Stimulated activated CD8-positive, alpha-beta memory T cell treated with anti-CD3 and anti-CD28 coated beads, Interleukin-12 subunit alpha, Interleukin-12 subunit beta, amount 100 ng/mL, for 4 hours (primary cell): Measurements from ENCODE around the gene NOL4L.

Experiments used
- DNase-seq: peaks from one replicate; pipeline ENCODE4 v3.0.0-alpha.2; 2020; ENCODE audit warnings: low read depth

Gene NOL4L

DNA sequence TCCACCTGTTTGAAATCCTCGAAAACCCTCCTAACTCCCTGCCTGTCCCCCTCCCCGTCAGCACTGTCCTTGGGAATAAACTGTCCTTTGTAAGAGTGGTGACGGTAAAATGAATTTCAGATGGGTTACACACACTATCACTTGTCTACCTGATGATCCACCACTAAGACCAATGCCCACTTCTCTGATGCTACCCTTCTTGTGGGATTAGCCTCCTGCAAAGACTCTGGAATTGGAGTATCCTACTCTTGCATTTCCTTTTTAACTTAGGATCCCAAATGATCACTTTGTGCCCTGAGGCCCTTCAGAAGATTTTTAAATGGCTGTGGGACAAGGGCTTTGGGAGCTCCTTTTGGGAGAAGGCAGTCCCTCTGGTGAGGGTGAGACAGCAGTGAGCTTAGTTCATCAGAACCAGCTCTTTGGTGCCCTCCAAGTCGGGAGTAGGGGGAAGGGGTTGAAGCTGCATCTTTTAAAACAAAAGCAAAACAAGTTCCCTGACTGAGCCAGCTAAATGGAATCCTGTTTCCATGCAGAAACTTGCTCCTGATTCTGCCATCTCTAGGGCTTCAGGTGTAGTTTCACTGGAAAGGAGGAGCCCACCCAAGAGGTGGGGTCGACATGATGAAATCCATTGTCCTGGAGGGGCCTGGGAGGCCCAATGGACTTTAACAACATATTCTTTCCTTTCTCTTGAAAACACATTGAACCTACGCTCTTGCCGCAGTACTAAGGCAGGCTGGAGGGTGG, 140.5 kb downstream of the NOL4L start:
- DNase-seq, result no peak

DNA sequence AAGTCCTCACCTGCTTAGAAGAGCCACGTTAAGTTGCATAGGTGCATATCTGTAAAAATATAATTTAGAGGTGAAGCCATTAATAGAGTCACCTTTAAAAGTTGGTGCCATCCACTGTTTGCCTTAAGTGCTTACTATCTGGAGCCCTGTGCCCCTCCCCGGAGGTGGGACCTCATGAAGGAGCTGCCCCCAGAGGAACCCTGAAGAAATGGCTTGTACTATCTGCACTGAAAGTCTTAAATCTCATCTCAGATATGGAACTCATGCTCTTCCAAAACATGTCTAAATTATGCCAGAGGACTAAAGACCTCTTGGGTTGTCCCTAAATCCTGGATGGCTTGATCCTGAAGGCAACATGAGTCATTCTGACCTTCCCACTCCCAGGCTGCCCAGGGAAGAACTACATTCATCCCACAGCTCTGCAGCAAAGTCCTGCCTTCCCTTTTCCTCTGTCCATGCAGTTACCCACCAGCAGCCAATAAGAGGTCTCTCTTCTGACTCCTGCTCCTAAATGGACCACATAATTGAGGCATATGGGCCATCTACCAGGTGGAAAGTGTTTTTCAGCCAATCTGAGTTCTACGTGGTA, 141.7 kb downstream of the NOL4L start:
- DNase-seq, result no peak

DNA sequence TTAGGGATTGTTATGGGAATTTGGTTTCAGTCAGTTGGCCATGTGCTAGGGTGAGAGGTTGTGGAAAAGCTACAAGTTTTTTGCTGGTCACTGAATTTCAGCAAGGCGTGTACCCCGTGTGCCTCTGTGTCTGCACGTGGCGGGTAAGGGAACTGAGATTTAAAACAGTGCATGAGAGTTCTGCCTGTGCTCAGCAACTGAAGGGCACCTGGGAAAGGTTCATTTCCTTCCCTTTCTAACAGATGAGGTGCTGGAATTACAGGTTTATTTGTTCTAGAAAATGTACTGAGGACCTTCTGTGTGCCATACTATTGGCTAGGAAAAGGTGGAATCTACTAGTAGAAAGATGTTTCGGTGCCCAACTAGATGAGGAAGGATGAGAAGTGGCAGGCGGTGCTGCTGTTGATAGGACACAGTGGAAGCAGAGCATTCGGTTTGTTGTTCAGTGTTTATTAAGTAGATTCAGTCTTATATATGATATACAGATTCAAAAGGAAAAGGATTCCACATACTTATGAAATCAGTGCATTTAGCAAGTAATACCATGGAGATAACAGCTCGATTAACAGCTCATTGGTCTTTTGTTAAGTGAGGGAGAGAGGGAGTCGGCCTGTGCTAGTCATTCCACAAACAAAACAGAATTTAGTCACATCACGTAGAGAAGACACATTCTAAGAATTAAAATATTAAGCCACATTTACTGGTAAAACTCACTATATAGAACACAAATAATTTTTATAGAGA, 142.3 kb downstream of the NOL4L start:
- DNase-seq, result no peak

DNA sequence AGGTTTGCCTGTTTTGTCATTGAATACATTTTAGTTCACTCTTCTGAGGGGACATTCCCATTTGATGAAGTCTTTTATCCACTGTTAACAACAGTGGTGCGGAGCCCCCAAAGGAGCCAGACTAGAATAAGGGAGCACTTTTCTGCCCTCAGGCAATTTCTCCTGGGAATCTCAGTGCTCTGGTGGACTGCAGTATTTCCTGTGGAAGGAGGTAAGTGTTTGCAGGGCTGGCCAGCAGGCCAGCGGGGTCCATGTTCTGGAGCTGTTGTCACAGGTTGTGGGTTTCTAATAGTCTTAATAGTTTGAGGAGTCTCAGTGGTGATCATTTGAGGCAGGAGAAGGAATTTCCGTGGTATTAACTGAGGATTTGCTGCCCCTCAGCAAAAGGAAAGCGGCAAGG, 143.5 kb downstream of the NOL4L start:
- DNase-seq, result no peak

DNA sequence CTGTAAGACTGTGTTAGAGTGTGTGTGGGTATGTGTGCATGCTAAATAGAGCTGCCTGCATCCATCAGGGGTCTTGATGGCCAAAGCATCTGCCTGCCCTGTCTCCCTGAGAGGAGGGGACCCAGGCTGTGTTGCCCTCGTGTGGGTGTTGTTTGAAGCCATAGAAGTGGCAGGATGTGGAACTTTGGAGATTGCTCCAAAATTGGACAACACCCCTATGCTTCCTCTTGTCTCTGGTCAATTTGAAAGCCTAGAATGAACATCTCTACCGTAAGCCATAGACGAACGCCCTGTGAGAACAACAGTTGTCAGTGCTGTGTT, 144.4 kb downstream of the NOL4L start:
- DNase-seq, result no peak

DNA sequence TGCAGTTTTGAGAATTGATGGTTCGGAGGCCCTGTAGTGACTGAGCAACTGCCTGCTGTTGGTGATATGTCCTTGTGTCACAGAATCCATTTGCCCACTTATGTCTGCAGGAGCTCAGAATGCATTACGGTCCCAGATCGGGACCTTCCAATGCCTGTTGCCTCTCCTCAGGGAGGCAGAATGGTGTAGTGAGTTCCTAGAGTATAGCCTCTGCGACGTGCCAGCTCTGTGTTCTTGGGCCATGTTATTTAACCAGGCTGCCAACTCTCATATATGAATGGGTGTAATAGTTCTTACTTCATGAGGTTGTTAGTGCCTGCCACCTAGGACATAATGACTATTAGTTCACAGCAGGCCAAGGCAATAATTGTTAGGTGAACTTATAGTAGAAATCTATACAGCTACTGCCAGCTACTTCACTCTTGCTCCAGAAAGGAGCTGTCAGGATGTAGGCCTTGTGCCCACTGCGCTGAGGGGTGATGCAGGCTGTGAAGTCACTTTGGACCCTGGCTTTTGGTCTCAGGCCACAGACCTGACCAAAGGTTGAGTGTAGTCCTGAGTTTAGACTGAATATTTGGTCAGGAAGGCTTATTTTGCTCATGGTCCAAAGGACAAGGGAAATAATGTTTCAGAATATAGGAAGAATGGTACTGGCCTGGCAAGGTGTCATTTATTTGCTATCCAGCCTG, 144.9 kb downstream of the NOL4L start:
- no peak for DNase-seq

DNA sequence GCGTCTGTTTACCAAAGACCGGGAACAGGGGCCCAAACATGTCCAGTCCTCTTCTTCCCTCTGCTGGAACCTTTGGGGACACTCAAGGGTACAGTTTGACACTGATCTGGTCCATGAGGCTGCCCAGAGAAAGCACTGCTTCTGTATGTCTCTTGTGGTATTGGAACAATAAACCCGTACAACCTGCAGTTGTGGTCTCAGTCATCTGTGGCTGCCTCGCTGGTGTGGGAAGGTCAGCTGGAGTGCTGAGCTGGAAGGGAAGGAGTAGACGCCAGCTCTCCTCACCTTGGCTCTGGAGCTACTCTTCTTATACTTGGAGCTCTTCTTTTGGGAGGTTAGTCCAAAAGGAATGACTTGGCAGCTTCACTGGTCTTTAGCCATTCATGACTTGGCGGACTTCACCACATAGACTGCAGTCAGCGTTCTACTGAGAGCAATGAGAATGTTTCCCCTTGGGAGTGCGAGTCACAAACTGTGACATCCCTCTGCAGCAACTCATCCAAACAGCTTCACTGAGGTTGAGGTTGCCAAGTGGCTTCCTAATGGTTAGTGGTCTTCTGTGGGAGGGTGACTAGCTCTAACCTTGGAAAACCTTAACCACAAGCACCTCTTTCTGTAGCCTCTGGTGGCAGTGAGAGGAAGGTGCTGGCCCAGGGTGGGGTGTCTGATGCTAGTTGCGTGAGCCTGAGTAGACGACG, 145.9 kb downstream of the NOL4L start:
- DNase-seq, result no peak

DNA sequence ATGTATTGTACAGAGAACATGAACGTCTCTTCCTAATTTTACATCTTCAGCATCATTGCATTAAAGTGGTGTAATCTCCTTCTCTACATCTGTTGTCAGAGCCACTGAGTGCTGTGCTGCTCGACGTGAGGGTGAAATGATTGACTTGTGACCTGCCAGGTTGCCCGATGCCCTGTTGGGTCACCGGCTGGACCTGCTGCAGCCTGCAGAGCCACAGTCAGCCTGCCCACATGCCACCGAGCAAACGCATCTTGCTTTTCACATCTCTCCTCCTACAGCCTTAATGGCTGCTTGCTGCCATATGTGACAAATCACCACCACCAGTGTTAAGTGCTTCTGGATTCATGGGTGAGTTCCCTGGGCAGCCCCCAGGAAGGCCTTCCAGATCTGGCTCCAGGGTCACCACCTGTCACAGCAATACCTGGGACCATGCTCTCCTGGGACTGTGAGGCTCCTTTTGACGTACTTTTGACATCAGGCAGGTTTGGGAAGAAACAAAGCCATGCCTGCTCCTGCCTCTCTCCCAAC, 146.7 kb downstream of the NOL4L start:
- DNase-seq, result no peak

DNA sequence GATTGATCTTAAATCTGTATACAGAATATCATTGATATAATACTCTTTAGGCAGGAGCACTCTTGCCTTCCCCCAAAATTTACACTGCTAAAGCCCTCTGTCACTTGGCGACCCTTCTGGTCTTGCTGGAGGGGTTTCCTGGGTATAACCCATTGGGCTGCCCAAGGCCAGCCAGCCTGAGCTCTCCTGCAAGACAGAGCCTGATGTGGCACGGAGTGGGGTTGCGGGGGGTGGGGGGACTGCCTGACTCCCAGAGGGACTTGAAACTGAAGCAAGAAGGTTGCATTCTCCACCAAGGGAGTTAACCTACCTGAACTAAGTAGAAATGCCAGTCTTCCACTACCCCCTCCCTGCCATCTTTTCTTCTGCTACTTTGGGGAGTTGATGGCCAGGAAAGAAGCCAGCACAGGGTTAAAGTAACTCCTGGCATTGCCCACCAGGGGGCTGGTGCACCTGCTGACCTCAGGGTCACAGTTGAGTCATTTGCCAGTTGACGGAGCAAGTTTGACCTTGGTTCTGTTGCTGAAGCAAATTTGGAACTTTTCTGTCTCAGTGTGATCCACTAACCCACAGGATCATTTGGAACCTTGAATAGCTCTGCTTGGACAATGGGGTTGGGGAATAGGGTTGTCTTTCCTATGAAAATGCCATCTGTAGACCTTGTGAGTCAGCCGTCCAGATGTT, 147.6 kb downstream of the NOL4L start:
- no peak for DNase-seq

DNA sequence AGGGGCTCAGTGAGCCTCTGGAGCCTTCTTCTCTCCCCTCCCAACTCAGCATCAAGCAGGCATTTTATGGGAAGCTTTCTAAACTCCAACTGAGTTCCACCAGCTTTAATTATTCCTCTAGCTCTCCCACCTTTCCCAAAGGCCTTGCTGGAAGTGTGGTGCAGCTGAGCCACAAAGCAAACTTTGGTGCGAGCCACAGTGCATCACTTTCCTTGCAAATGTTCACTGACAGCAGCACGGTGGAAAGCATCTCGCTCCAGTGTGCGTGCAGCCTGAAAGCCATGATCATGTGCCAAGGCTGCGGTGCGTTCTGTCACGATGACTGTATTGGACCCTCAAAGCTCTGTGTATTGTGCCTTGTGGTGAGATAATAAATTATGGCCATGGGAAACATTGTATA, 148.2 kb downstream of the NOL4L start:
- no peak for DNase-seq

DNA sequence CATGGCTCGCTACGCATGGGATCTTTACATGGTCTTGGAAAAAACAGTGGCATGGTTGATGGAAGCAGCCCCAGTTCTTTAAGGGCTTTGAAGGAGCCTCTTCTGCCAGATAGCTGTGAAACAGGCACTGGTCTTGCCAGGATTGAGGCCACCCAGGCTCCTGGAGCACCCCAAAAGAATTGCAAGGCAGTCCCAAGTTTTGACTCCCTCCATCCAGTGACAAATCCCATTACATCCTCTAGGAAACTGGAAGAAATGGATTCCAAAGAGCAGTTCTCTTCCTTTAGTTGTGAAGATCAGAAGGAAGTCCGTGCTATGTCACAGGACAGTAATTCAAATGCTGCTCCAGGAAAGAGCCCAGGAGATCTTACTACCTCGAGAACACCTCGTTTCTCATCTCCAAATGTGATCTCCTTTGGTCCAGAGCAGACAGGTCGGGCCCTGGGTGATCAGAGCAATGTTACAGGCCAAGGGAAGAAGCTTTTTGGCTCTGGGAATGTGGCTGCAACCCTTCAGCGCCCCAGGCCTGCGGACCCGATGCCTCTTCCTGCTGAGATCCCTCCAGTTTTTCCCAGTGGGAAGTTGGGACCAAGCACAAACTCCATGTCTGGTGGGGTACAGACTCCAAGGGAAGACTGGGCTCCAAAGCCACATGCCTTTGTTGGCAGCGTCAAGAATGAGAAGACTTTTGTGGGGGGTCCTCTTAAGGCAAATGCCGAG, 148.8 kb downstream of the NOL4L start:
- no peak for DNase-seq

DNA sequence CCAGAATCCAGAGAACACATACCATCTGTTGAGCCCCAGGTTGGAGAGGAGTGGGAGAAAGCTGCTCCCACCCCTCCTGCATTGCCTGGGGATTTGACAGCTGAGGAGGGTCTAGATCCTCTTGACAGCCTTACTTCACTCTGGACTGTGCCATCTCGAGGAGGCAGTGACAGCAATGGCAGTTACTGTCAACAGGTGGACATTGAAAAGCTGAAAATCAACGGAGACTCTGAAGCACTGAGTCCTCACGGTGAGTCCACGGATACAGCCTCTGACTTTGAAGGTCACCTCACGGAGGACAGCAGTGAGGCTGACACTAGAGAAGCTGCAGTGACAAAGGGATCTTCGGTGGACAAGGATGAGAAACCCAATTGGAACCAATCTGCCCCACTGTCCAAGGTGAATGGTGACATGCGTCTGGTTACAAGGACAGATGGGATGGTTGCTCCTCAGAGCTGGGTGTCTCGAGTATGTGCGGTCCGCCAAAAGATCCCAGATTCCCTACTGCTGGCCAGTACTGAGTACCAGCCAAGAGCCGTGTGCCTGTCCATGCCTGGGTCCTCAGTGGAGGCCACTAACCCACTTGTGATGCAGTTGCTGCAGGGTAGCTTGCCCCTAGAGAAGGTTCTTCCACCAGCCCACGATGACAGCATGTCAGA, 149.6 kb downstream of the NOL4L start:
- DNase-seq, result no peak

DNA sequence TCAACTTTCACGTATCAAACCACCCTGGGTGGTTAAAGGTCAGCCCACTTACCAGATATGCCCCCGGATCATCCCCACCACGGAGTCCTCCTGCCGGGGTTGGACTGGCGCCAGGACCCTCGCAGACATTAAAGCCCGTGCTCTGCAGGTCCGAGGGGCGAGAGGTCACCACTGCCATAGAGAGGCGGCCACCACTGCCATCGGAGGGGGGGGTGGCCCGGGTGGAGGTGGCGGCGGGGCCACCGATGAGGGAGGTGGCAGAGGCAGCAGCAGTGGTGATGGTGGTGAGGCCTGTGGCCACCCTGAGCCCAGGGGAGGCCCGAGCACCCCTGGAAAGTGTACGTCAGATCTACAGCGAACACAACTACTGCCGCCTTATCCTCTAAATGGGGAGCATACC, 150.7 kb downstream of the NOL4L start:
- no peak for DNase-seq

DNA sequence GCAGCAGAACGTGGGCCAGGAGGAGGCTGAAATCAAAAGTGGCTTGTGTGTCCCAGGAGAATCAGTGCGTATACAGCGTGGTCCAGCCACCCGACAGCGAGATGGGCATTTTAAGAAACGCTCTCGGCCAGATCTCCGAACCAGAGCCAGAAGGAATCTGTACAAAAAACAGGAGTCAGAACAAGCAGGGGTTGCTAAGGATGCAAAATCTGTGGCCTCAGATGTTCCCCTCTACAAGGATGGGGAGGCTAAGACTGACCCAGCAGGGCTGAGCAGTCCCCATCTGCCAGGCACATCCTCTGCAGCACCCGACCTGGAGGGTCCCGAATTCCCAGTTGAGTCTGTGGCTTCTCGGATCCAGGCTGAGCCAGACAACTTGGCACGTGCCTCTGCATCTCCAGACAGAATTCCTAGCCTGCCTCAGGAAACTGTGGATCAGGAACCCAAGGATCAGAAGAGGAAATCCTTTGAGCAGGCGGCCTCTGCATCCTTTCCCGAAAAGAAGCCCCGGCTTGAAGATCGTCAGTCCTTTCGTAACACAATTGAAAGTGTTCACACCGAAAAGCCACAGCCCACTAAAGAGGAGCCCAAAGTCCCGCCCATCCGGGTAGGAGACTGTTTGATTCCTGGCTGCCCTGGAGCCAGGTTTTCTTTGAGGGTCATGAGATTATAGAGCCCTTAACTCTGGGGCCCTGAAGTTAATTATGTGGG, 151.7 kb downstream of the NOL4L start:
- DNase-seq, result no peak

DNA sequence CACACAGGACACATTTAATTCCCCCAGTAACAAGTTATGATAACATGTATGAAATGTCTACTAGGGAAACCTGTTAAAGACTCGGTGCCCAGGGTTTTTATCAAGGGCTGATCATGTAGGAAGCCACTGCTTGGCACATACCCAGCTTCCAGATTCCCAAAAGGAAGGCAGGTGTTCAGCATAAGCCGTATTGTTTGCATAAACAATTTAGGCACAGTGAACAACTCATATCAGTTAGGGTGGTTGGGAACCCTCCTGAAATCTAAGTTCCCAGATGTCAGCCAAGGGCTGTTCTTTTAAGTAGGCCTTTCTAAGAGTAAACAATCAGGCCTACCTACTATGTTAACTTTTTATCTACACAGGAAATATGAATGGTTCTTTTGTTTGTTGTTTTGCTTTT, 152.9 kb downstream of the NOL4L start:
- no peak for DNase-seq

DNA sequence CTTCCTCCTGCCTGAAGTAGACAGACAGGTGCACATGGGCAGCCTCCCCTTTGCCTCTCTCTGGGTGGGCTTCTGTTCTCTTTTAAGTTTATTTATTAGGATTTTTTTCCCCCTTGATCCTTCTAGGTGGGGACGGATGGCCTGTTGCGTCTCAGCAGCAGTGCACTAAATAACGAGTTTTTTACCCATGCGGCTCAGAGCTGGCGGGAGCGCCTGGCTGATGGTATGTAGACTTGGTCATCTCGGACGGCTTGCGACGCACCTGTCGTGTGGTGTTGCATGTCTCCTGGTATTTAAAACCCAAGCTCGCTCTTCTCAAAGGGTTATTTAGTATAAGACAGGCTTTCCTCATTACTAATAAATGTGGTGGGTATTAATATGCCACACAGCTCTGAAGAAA, 153.7 kb downstream of the NOL4L start:
- DNase-seq, result no peak

DNA sequence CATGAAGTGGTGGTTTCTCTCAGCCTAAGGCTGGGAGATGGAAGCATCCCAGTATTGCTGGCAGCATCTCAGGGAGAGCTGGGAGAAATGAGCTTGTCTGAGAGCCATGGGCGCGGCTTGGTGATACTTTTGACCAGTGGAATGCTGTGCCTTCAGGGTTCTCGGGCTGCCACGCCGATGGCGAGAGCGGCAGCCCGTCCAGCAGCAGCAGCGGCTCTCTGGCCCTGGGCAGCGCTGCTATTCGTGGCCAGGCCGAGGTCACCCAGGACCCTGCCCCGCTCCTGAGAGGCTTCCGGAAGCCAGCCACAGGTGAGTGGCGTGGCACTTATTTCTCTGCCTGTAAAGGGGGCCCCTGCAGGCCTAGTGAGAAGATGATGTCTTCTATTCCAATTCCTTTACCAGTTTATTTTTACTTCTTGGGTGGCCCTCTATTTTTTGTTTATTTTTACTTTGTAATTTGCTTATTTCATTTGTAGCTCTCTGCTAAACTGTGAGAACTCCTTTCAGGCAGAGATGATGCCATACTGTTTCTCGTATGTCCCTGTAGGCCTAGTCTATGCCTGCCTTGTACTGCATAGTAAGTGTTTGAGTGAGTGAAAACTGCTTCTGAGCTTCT, 155.3 kb downstream of the NOL4L start:
- DNase-seq, result no peak

DNA sequence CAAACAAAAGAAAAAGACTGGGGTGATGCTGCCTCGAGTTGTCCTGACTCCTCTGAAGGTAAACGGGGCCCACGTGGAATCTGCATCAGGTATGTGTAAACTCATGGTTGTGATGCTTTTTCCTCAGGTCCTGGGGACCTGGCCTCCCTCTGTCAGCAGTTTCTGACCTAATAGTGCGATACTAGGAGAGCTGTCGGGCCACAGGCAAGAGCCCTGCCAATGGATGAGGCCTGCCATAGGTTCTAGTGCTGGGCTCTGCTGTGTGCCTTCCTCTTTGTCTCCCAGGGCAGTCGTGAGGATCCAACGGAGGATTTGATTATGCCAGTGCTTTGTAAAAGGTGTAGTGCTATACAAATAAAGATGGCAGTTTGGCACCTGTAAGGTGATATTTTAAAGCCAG, 155.8 kb downstream of the NOL4L start:
- DNase-seq, result no peak

DNA sequence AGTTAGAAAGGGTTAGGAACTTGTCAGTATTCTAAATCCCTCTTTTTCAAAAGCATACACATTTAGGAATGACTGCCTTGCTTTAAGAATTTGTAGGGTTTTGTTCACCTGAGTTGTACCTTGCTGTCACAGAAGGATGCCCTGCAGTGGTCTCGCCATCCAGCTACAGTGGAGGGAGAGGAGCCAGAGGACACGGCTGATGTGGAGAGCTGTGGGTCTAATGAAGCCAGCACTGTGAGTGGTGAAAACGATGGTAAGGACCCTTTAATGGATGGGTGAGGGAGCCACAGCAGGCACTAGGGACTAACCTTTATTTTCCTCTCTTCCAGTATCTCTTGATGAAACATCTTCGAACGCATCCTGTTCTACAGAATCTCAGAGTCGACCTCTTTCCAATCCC, 157.1 kb downstream of the NOL4L start:
- DNase-seq, result no peak
